Transverse colon (tissue), 4 donors: Measurements from ENCODE around the gene SRGAP1.

Experiments used
- EP300 ChIP-seq: sonication (generic); formaldehyde crosslinking; IDR thresholded peaks from one replicate; pipeline ENCODE4 v1.6.1; 2017; ENCODE audit warnings: antibody characterized with exemption, low read depth
- POLR2A ChIP-seq: fragments of 450-650 bp; IDR thresholded peaks from one replicate; pipeline ENCODE4 v1.6.1; 2016; ENCODE audit warnings: antibody characterized with exemption, mild to moderate bottlenecking, moderate library complexity
- POLR2AphosphoS5 ChIP-seq, 3 donors: sonication (generic); formaldehyde crosslinking; IDR thresholded peaks; one replicate each; pipeline ENCODE4 v1.6.1; 2016; ENCODE audit warnings: antibody characterized with exemption in 3 of 3
- TF ChIP-seq, protein P1 (sequence below), 5 experiments: fragments of 200-600 bp in 3 of 5; fragments of 450-650 bp in 2 of 5; sonication (generic) in 3 of 5; IDR thresholded peaks; 1 replicate in 2 of 5; 2 replicates in 3 of 5; pipeline ENCODE4 v1.5.1; 2016 to 2017; ENCODE audit warnings: antibody characterized with exemption in 5 of 5, inconsistent platforms in 3 of 5, mild to moderate bottlenecking in 2 of 5, moderate library complexity in 1 of 5

DNA sequence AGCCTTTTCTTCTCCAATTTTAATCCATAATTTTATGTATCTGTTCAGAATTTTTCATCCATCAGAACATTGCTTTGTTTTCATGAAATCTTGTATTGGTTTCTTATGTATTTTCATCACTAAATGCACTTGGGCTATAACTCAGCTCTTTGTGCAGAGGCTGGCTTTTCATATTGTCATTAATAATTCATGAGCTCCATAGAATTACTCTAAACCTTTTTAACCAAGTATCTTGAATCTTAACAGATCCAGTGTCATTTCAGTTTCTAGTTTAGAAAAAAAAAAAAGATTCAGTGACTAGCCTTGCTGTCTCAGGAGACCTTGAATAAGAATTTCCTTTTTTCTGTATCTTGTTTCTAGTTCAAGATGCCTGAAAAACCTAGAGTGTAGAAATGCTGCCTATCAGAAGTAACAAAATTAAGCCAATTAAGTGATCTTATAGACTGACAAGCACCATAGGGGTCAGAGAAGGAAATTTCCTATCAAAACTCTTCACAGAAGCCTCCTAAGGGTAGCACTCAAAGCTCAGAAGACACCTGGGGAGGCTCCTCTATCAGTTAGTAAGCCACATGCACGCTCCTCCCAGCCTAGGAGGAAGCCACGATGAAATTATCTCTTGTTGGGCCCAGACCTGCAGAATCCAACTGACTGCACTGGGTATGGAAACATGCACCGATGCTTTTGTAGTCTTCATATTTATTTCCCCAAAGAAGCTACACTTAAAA lies 214.2 kb downstream of the SRGAP1 start:
- TF ChIP-seq POLR2A = no peak
- TF ChIP-seq, protein P1, sequence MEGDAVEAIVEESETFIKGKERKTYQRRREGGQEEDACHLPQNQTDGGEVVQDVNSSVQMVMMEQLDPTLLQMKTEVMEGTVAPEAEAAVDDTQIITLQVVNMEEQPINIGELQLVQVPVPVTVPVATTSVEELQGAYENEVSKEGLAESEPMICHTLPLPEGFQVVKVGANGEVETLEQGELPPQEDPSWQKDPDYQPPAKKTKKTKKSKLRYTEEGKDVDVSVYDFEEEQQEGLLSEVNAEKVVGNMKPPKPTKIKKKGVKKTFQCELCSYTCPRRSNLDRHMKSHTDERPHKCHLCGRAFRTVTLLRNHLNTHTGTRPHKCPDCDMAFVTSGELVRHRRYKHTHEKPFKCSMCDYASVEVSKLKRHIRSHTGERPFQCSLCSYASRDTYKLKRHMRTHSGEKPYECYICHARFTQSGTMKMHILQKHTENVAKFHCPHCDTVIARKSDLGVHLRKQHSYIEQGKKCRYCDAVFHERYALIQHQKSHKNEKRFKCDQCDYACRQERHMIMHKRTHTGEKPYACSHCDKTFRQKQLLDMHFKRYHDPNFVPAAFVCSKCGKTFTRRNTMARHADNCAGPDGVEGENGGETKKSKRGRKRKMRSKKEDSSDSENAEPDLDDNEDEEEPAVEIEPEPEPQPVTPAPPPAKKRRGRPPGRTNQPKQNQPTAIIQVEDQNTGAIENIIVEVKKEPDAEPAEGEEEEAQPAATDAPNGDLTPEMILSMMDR (IDR thresholded peaks at IDR 0.05) = no peak
- TF ChIP-seq POLR2AphosphoS5 (IDR thresholded peaks at IDR 0.05) = no peak
- TF ChIP-seq EP300 = no peak
